MV-4-11 (cell line): Measurements from ENCODE around the gene NRCAM.

ENCODE experiments used
- DNase-seq: peaks from one replicate; lab custom pipeline; 2025; lab: John Stamatoyannopoulos, UW

The NRCAM gene

GRCh38 chr7:108202743-108203142, 253.5 kb downstream of the NRCAM start:
- no peak for DNase-seq

- no peak for DNase-seq
Observed at GRCh38 chr7:108201766-108202165, 254.5 kb downstream of the NRCAM start.

GRCh38 chr7:108200326-108200725, 255.9 kb downstream of the NRCAM start:
- no peak for DNase-seq

GRCh38 chr7:108197371-108198091, 258.7 kb downstream of the NRCAM start:
- DNase-seq: no peak

GRCh38 chr7:108196004-108196403, 260.2 kb downstream of the NRCAM start:
- DNase-seq: no peak

- no peak for DNase-seq
Observed at GRCh38 chr7:108193594-108194498, 262.4 kb downstream of the NRCAM start.

GRCh38 chr7:108190891-108191290, 265.3 kb downstream of the NRCAM start:
- no peak for DNase-seq

- DNase-seq: no peak
Observed at GRCh38 chr7:108189733-108190388, 266.4 kb downstream of the NRCAM start.

GRCh38 chr7:108188724-108189123, 267.5 kb downstream of the NRCAM start:
- DNase-seq: no peak

- no peak for DNase-seq
Observed at GRCh38 chr7:108181073-108181985, 274.9 kb downstream of the NRCAM start.

- DNase-seq: no peak
Observed at GRCh38 chr7:108178398-108178797, 277.8 kb downstream of the NRCAM start.

- DNase-seq: no peak
Observed at GRCh38 chr7:108171164-108171563, 285.1 kb downstream of the NRCAM start.

GRCh38 chr7:108170251-108170650, 286.0 kb downstream of the NRCAM start:
- no peak for DNase-seq

GRCh38 chr7:108167460-108167859, 288.8 kb downstream of the NRCAM start:
- DNase-seq: no peak

- DNase-seq: no peak
Observed at GRCh38 chr7:108166687-108167086, 289.5 kb downstream of the NRCAM start.

- no peak for DNase-seq
Observed at GRCh38 chr7:108165723-108166122, 290.5 kb downstream of the NRCAM start.

- no peak for DNase-seq
Observed at GRCh38 chr7:108164946-108165345, 291.3 kb downstream of the NRCAM start.

GRCh38 chr7:108164342-108164741, 291.9 kb downstream of the NRCAM start:
- no peak for DNase-seq

- DNase-seq: no peak
Observed at GRCh38 chr7:108158776-108159175, 297.5 kb downstream of the NRCAM start.

- DNase-seq: no peak
Observed at GRCh38 chr7:108157606-108158335, 298.5 kb downstream of the NRCAM start.
